Measurements from ENCODE around the gene ANXA6.

The ANXA6 gene

GRCh38 chr5:151134228-151134627 lies 23.4 kb downstream of the ANXA6 start:
- H3K27me3 ChIP-seq (ENCODE audit: control insufficient read depth in 1 of 2, insufficient read depth in 2 of 2, low read length in 2 of 2), result no peaks in the 10 kb centered on the region
- no peaks in the 10 kb centered on the region for H3K9me3 ChIP-seq (ENCODE audit: control insufficient read depth in 1 of 2, low read length in 2 of 2)
- H3K27ac ChIP-seq (ENCODE audit: low read depth, low read length), result no peak overlapping the region
- peaks cover 9 to 11% of the 10 kb centered on the region in 2 donors for H3K4me1 ChIP-seq (ENCODE audit: control insufficient read depth in 1 of 2, insufficient read depth in 2 of 2, low read length in 2 of 2)
- peaks cover 11 to 63% of the 10 kb centered on the region in 2 donors for H3K36me3 ChIP-seq (ENCODE audit: control insufficient read depth in 1 of 2, insufficient read depth in 2 of 2, low read length in 2 of 2)
- H3K9ac ChIP-seq (ENCODE audit: low read depth in 1 of 2, low read length in 2 of 2), result no peak overlapping the region
- no peak overlapping the region for H3K4me3 ChIP-seq (ENCODE audit: low read depth in 1 of 2, low read length in 2 of 2)

DNA sequence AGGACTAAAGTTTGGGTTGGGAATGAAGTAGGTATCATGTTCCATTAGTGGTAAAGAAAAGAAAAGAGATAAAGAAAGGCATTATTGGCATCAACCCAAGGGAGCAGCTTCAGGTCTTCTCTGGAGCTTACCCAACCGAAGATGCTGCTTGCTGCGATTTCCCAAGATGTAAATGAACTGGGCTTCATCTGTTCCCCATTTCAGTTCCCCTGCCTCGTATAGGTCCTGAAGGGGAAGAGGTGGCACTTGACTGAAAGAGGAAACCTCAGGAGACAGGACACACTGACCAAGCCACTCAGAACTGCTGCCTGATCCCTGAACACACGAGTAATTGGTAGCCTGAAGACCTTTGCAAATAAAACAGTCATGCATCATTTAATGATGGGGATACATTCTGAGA lies 24.6 kb downstream of the ANXA6 start:
- Histone ChIP-seq H3K4me1 (ENCODE audit: control insufficient read depth in 1 of 2, insufficient read depth in 2 of 2, low read length in 2 of 2) (peaks cover 9 to 11% of the 10 kb centered on the region in 2 donors), H3K27ac (ENCODE audit: low read depth, low read length) (no peak overlapping the region), H3K9ac (ENCODE audit: low read depth in 1 of 2, low read length in 2 of 2) (no peak overlapping the region), H3K4me3 (ENCODE audit: low read depth in 1 of 2, low read length in 2 of 2) (no peak overlapping the region), H3K36me3 (ENCODE audit: control insufficient read depth in 1 of 2, insufficient read depth in 2 of 2, low read length in 2 of 2) (peaks cover 8 to 65% of the 10 kb centered on the region in 2 donors), H3K9me3 (ENCODE audit: control insufficient read depth in 1 of 2, low read length in 2 of 2) (no peaks in the 10 kb centered on the region), H3K27me3 (ENCODE audit: control insufficient read depth in 1 of 2, insufficient read depth in 2 of 2, low read length in 2 of 2) (no peaks in the 10 kb centered on the region)

DNA sequence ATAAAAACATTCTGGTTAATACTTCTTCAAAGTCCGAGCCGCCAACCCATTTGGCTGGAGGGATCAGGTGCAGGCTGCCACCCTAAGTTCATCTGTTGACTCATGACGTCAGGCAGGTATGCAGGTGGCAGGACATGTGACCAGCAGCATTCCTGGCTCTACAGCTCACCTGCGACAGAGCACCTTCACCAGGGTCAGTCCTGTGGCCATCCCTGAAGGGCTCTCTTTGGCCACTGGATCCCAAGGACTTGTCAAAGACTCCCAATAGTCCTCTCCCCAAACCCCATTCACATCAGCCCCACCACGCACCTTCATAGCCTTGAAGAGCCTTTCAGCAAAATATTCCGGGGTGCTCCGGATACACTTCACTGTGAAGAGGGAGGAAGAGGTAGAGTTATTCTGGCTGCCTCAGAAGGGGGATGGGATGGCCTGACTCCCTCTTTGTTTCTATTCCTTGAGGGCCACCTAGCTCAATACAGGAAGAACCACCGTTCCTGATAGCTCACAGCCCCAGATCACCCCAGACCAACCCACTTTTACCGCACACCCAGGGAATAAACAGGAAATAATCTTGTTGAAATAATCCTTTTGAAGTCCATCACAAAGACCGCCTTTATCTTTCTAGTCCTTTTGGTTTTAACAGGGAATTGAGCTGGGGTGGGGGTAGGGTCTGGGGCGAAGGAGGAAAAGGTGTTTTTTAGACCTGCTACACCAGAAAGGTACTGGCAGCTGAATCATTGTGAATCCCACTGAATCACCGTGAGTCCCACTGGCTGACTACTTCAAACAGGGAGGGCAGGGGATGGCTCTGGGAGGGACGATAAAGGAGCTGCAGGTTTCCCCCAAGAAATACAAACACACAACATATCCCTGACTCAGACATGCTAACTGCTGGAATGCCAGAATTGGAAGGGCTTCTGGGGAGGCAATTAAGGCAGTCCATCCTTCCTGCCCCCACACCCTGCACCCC lies 26.4 kb downstream of the ANXA6 start:
- no peak overlapping the region for H3K4me3 ChIP-seq (ENCODE audit: low read depth in 1 of 2, low read length in 2 of 2)
- H3K27me3 ChIP-seq (ENCODE audit: control insufficient read depth in 1 of 2, insufficient read depth in 2 of 2, low read length in 2 of 2), result no peaks in the 10 kb centered on the region
- H3K9ac ChIP-seq (ENCODE audit: low read depth in 1 of 2, low read length in 2 of 2), result no peak overlapping the region
- peaks cover 1 to 57% of the 10 kb centered on the region in 2 donors for H3K36me3 ChIP-seq (ENCODE audit: control insufficient read depth in 1 of 2, insufficient read depth in 2 of 2, low read length in 2 of 2)
- no peak overlapping the region for H3K27ac ChIP-seq (ENCODE audit: low read depth, low read length)
- H3K9me3 ChIP-seq (ENCODE audit: control insufficient read depth in 1 of 2, low read length in 2 of 2), result no peaks in the 10 kb centered on the region
- peaks cover 9 to 11% of the 10 kb centered on the region in 2 donors for H3K4me1 ChIP-seq (ENCODE audit: control insufficient read depth in 1 of 2, insufficient read depth in 2 of 2, low read length in 2 of 2)

DNA sequence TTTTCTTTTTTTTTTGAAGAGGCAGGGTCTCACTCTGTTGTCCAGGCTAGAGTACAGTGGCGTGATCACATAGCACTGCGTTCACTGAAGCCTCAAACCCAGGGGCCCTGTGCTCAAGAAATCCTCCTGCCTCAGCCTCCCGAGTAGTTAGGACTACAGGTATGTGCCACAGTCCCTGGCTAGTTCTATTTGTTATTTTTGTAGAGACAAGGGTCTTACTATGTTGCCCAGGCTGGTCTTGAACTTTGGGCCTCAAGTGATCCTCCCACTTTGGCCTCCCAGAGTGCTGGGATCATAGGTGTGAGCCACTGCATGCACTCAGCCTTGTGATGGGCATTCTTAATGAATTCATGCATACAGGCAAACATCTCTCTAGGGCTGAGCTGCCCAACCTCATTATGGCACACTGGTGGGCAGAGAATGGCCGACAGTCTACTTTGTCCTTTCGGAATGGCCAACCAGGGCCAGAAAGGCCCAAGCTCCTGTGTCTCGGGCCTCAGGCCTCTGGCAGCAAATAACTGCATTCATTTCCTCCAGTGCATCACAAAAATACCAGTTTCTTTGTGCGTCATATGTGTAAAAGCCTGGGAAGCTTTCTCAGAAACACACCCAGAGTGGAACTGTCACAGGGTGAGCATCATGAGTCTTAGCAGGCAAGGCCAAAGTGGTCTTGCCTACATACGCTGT lies 27.2 kb downstream of the ANXA6 start:
- Histone ChIP-seq H3K4me3 (ENCODE audit: low read depth in 1 of 2, low read length in 2 of 2) (no peak overlapping the region), H3K9ac (ENCODE audit: low read depth in 1 of 2, low read length in 2 of 2) (no peak overlapping the region), H3K4me1 (ENCODE audit: control insufficient read depth in 1 of 2, insufficient read depth in 2 of 2, low read length in 2 of 2) (peaks cover 11 to 12% of the 10 kb centered on the region in 2 donors), H3K27me3 (ENCODE audit: control insufficient read depth in 1 of 2, insufficient read depth in 2 of 2, low read length in 2 of 2) (no peaks in the 10 kb centered on the region), H3K9me3 (ENCODE audit: control insufficient read depth in 1 of 2, low read length in 2 of 2) (no peaks in the 10 kb centered on the region), H3K27ac (ENCODE audit: low read depth, low read length) (no peak overlapping the region), H3K36me3 (ENCODE audit: control insufficient read depth in 1 of 2, insufficient read depth in 2 of 2, low read length in 2 of 2) (peaks cover 0 to 51% of the 10 kb centered on the region in 2 donors)

GRCh38 chr5:151128817-151129216 lies 28.8 kb downstream of the ANXA6 start:
- Histone ChIP-seq H3K9me3 (ENCODE audit: control insufficient read depth in 1 of 2, low read length in 2 of 2) (no peaks in the 10 kb centered on the region), H3K4me1 (ENCODE audit: control insufficient read depth in 1 of 2, insufficient read depth in 2 of 2, low read length in 2 of 2) (peaks cover 11 to 12% of the 10 kb centered on the region in 2 donors), H3K27me3 (ENCODE audit: control insufficient read depth in 1 of 2, insufficient read depth in 2 of 2, low read length in 2 of 2) (no peaks in the 10 kb centered on the region), H3K4me3 (ENCODE audit: low read depth in 1 of 2, low read length in 2 of 2) (no peak overlapping the region), H3K36me3 (ENCODE audit: control insufficient read depth in 1 of 2, insufficient read depth in 2 of 2, low read length in 2 of 2) (peaks cover 3 to 39% of the 10 kb centered on the region in 2 donors), H3K27ac (ENCODE audit: low read depth, low read length) (no peak overlapping the region), H3K9ac (ENCODE audit: low read depth in 1 of 2, low read length in 2 of 2) (no peak overlapping the region)

DNA sequence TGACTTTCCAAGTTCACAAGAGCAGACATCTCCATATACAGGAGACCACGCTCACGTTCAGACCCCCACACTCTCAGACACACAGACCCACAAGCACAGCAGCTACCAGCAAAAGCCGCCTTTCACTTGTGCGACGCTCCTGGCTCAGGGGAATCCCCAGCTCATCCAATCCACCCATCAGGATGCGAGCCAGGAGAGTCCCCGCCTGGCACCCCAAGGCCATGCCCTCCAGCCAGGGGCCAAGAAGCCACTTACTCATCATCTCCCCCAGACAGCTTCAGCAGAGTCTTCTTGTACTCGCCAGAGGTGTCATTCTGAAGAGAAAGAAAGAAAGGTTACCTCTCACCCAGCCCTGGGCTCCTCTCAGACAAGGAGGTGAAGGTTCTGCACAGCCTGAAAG lies 29.7 kb downstream of the ANXA6 start:
- H3K27ac ChIP-seq (ENCODE audit: low read depth, low read length), result no peak overlapping the region
- no peaks in the 10 kb centered on the region for H3K27me3 ChIP-seq (ENCODE audit: control insufficient read depth in 1 of 2, insufficient read depth in 2 of 2, low read length in 2 of 2)
- H3K9me3 ChIP-seq (ENCODE audit: control insufficient read depth in 1 of 2, low read length in 2 of 2), result no peaks in the 10 kb centered on the region
- no peak overlapping the region for H3K4me3 ChIP-seq (ENCODE audit: low read depth in 1 of 2, low read length in 2 of 2)
- H3K9ac ChIP-seq (ENCODE audit: low read depth in 1 of 2, low read length in 2 of 2), result no peak overlapping the region
- peaks cover 11 to 12% of the 10 kb centered on the region in 2 donors for H3K4me1 ChIP-seq (ENCODE audit: control insufficient read depth in 1 of 2, insufficient read depth in 2 of 2, low read length in 2 of 2)
- peaks cover 11 to 37% of the 10 kb centered on the region in 2 donors for H3K36me3 ChIP-seq (ENCODE audit: control insufficient read depth in 1 of 2, insufficient read depth in 2 of 2, low read length in 2 of 2)

GRCh38 chr5:151126199-151126645 lies 31.4 kb downstream of the ANXA6 start:
- no peak overlapping the region for H3K4me3 ChIP-seq (ENCODE audit: low read depth in 1 of 2, low read length in 2 of 2)
- no peaks in the 10 kb centered on the region for H3K9me3 ChIP-seq (ENCODE audit: control insufficient read depth in 1 of 2, low read length in 2 of 2)
- H3K36me3 ChIP-seq (ENCODE audit: control insufficient read depth in 1 of 2, insufficient read depth in 2 of 2, low read length in 2 of 2), result peaks cover 25 to 43% of the 10 kb centered on the region in 2 donors
- H3K27ac ChIP-seq (ENCODE audit: low read depth, low read length), result no peak overlapping the region
- H3K27me3 ChIP-seq (ENCODE audit: control insufficient read depth in 1 of 2, insufficient read depth in 2 of 2, low read length in 2 of 2), result no peaks in the 10 kb centered on the region
- peaks cover 6 to 7% of the 10 kb centered on the region in 2 donors for H3K4me1 ChIP-seq (ENCODE audit: control insufficient read depth in 1 of 2, insufficient read depth in 2 of 2, low read length in 2 of 2)
- H3K9ac ChIP-seq (ENCODE audit: low read depth in 1 of 2, low read length in 2 of 2), result no peak overlapping the region

- H3K27ac ChIP-seq (ENCODE audit: low read depth, low read length), result no peak overlapping the region
- peaks cover 0 to 2% of the 10 kb centered on the region in 2 donors for H3K4me1 ChIP-seq (ENCODE audit: control insufficient read depth in 1 of 2, insufficient read depth in 2 of 2, low read length in 2 of 2)
- H3K36me3 ChIP-seq (ENCODE audit: control insufficient read depth in 1 of 2, insufficient read depth in 2 of 2, low read length in 2 of 2), result peaks cover 25 to 44% of the 10 kb centered on the region in 2 donors
- no peak overlapping the region for H3K4me3 ChIP-seq (ENCODE audit: low read depth in 1 of 2, low read length in 2 of 2)
- H3K9ac ChIP-seq (ENCODE audit: low read depth in 1 of 2, low read length in 2 of 2), result no peak overlapping the region
- H3K9me3 ChIP-seq (ENCODE audit: control insufficient read depth in 1 of 2, low read length in 2 of 2), result no peaks in the 10 kb centered on the region
- H3K27me3 ChIP-seq (ENCODE audit: control insufficient read depth in 1 of 2, insufficient read depth in 2 of 2, low read length in 2 of 2), result no peaks in the 10 kb centered on the region
Observed at GRCh38 chr5:151125421-151125820, 32.2 kb downstream of the ANXA6 start.

GRCh38 chr5:151123897-151124751 lies 33.5 kb downstream of the ANXA6 start:
- no peaks in the 10 kb centered on the region for H3K9me3 ChIP-seq (ENCODE audit: control insufficient read depth in 1 of 2, low read length in 2 of 2)
- no peak overlapping the region for H3K9ac ChIP-seq (ENCODE audit: low read depth in 1 of 2, low read length in 2 of 2)
- H3K27me3 ChIP-seq (ENCODE audit: control insufficient read depth in 1 of 2, insufficient read depth in 2 of 2, low read length in 2 of 2), result no peaks in the 10 kb centered on the region
- H3K27ac ChIP-seq (ENCODE audit: low read depth, low read length), result no peak overlapping the region
- H3K4me1 ChIP-seq (ENCODE audit: control insufficient read depth in 1 of 2, insufficient read depth in 2 of 2, low read length in 2 of 2), result peaks cover under 1 to 7% of the 10 kb centered on the region in 2 donors
- H3K36me3 ChIP-seq (ENCODE audit: control insufficient read depth in 1 of 2, insufficient read depth in 2 of 2, low read length in 2 of 2), result peaks cover 27 to 49% of the 10 kb centered on the region in 2 donors
- no peak overlapping the region for H3K4me3 ChIP-seq (ENCODE audit: low read depth in 1 of 2, low read length in 2 of 2)

All from duodenal mucosa (tissue), 2 donors.